22Rv1 (cell line): ENCODE data around the gene EXOC4.

ENCODE experiments used
- ZFX ChIP-seq: fragments of 450-650 bp; IDR thresholded peaks from 2 replicates; pipeline ENCODE4 v1.6.1; 2017; ENCODE audit warnings: antibody characterized with exemption, borderline replicate concordance
- TF ChIP-seq, protein P1 (sequence below): fragments of 450-650 bp; IDR thresholded peaks from 2 replicates; pipeline ENCODE4 v1.5.1; 2017; ENCODE audit warnings: mild to moderate bottlenecking

DNA sequence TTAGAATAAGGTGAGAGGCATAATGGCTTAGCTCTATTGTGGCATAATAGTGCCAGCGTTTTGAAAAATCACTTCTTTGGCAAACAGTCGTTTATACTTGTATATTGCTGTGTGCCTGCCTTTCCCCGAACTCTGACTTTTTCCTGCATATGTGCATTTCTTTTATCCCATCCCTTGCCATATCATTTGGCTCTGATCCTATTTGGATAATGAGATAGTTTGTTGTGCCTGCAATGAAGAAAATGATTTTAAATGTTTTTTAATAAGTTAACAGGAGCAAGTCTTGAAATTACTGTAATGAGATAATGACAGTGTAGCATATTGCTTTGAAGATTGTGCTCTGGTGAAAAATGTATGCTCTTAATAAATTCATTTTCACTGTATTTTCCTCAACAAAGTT is 586.2 kb downstream of the EXOC4 start:
- TF ChIP-seq, protein P1, sequence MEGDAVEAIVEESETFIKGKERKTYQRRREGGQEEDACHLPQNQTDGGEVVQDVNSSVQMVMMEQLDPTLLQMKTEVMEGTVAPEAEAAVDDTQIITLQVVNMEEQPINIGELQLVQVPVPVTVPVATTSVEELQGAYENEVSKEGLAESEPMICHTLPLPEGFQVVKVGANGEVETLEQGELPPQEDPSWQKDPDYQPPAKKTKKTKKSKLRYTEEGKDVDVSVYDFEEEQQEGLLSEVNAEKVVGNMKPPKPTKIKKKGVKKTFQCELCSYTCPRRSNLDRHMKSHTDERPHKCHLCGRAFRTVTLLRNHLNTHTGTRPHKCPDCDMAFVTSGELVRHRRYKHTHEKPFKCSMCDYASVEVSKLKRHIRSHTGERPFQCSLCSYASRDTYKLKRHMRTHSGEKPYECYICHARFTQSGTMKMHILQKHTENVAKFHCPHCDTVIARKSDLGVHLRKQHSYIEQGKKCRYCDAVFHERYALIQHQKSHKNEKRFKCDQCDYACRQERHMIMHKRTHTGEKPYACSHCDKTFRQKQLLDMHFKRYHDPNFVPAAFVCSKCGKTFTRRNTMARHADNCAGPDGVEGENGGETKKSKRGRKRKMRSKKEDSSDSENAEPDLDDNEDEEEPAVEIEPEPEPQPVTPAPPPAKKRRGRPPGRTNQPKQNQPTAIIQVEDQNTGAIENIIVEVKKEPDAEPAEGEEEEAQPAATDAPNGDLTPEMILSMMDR, result no peak
- TF ChIP-seq ZFX, result no peak
